HepG2 (cell line): ENCODE measurements around the gene CDSN.

Experiments used
- CEBPB ChIP-seq: IDR thresholded peaks from 2 replicates; pipeline ENCODE4 v1.6.1; 2011; ENCODE audit warnings: low read depth, low read length, improper control_type of control experiment, borderline replicate concordance
- HCFC1 ChIP-seq: fragments of 150-350 bp; IDR thresholded peaks from 2 replicates; pipeline ENCODE4 v1.6.1; 2014; ENCODE audit warnings: low read depth, low read length
- MAFK ChIP-seq, 2 experiments: IDR thresholded peaks in 1 of 2; conservative IDR thresholded peaks in 1 of 2; 2 replicates each; pipeline ENCODE4 v1.6.1; 2011; ENCODE audit warnings: improper control_type of control experiment in 2 of 2, low read length in 2 of 2
- SRF ChIP-seq: IDR thresholded peaks from 2 replicates; pipeline ENCODE4 v1.6.1; 2011; ENCODE audit warnings: mild to moderate bottlenecking, low read depth, low read length, moderate library complexity
- TCF7L2 ChIP-seq: IDR thresholded peaks from 2 replicates; pipeline ENCODE4 v1.6.1; 2011; ENCODE audit warnings: mild to moderate bottlenecking, low read depth, low read length, moderate library complexity
- TP53 ChIP-seq: sonication (generic); formaldehyde crosslinking; conservative IDR thresholded peaks from 2 replicates; pipeline ENCODE4 v1.4.0; 2020; ENCODE audit warnings: missing genetic modification reagents
- ZFP1 ChIP-seq: IDR thresholded peaks from 2 replicates; pipeline ENCODE4 v1.6.1; 2016
- ZNF451 ChIP-seq: sonication (generic); formaldehyde crosslinking; IDR thresholded peaks from 2 replicates; pipeline ENCODE4 v1.5.0; 2020; ENCODE audit warnings: mild to moderate bottlenecking, missing genetic modification reagents

- TF ChIP-seq ZFP1 (CRISPR knock-in tag) (no peak), CEBPB (no peak), ZNF451 (CRISPR knock-in tag) (no peak), MAFK (conservative IDR thresholded peaks at IDR 0.05 in 1 of 2, IDR thresholded peaks at IDR 0.05 in 1 of 2; ENCODE audit: low read length in 2 of 2) (no peak), SRF (no peak), TCF7L2 (no peak), TP53 (no peak), HCFC1 (no peak)
Observed at GRCh38 chr6:31086788-31087440, 33.3 kb downstream of the CDSN start.
